ENCODE results near the gene NDUFS8.

Gene NDUFS8

DNA sequence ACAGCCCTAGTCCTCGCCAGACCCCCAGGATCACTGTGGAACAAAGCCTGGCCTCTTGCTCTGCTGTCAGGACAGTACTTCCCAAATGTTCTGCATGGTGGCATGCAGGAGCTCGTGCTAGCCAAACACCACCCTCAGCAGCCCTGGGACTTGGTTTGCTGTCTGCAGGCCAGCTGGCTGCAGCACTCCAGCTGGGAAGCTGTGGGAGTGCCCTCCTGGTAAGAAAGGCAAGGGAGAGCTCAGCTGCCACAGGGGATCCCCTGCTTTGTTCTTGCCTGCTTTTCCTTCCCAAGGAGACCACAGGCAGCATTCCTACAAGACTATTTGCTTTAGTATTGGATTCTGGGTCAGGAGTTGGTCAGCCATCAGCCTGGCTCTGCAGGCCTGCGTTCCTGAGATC, 36.3 kb downstream of the NDUFS8 start:
- no peaks in the 10 kb centered on the region for H3K36me3 ChIP-seq (ENCODE audit: insufficient read depth)
- no peak overlapping the region for H3K4me3 ChIP-seq (IDR thresholded peaks at IDR 0.05; ENCODE audit: insufficient read depth, low read depth, low read length)
- TF ChIP-seq, protein P1, sequence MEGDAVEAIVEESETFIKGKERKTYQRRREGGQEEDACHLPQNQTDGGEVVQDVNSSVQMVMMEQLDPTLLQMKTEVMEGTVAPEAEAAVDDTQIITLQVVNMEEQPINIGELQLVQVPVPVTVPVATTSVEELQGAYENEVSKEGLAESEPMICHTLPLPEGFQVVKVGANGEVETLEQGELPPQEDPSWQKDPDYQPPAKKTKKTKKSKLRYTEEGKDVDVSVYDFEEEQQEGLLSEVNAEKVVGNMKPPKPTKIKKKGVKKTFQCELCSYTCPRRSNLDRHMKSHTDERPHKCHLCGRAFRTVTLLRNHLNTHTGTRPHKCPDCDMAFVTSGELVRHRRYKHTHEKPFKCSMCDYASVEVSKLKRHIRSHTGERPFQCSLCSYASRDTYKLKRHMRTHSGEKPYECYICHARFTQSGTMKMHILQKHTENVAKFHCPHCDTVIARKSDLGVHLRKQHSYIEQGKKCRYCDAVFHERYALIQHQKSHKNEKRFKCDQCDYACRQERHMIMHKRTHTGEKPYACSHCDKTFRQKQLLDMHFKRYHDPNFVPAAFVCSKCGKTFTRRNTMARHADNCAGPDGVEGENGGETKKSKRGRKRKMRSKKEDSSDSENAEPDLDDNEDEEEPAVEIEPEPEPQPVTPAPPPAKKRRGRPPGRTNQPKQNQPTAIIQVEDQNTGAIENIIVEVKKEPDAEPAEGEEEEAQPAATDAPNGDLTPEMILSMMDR (conservative IDR thresholded peaks at IDR 0.05; ENCODE audit: low read depth, low read length) = no peak
- H3K27me3 ChIP-seq (ENCODE audit: insufficient read depth, low read depth) = no peaks in the 10 kb centered on the region
- H3K9ac ChIP-seq = no peak overlapping the region
- no peaks in the 10 kb centered on the region for H4K20me1 ChIP-seq (ENCODE audit: insufficient read depth)
- no peak overlapping the region for H3K4me2 ChIP-seq
- H2AFZ ChIP-seq (ENCODE audit: low read depth) = no peak overlapping the region
- no peaks in the 10 kb centered on the region for H3K4me1 ChIP-seq (ENCODE audit: low read depth, poor library complexity, severe bottlenecking)
- H3K79me2 ChIP-seq (ENCODE audit: insufficient read depth, low read depth) = no peaks in the 10 kb centered on the region
- H3K27ac ChIP-seq = no peak overlapping the region

DNA sequence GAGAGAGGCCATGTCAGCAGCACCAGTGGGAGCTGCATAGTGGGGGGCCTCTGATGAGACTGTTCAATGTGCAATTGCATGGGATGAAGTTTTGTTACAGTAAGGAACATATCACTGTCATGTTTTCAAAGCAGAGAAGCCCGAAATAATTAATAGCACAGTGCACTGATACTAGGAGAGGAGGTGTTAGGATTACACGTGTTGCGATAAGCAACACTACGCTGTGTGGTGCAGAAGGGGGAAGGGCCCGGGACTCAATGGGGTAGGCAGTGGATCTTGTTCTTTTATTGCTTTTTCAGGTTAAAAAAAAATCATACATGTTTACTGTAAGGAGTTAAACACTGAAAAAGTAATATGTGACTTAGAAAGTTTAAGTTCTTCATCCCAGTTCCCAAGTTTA, 37.5 kb downstream of the NDUFS8 start:
- no peak overlapping the region for H3K9ac ChIP-seq
- no peaks in the 10 kb centered on the region for H3K27me3 ChIP-seq (ENCODE audit: insufficient read depth, low read depth)
- H3K36me3 ChIP-seq (ENCODE audit: insufficient read depth) = no peaks in the 10 kb centered on the region
- H3K4me2 ChIP-seq = no peak overlapping the region
- H3K4me3 ChIP-seq (IDR thresholded peaks at IDR 0.05; ENCODE audit: insufficient read depth, low read depth, low read length) = no peak overlapping the region
- no peaks in the 10 kb centered on the region for H3K79me2 ChIP-seq (ENCODE audit: insufficient read depth, low read depth)
- H4K20me1 ChIP-seq (ENCODE audit: insufficient read depth) = no peaks in the 10 kb centered on the region
- H2AFZ ChIP-seq (ENCODE audit: low read depth) = no peak overlapping the region
- H3K27ac ChIP-seq = no peak overlapping the region
- no peaks in the 10 kb centered on the region for H3K4me1 ChIP-seq (ENCODE audit: low read depth, poor library complexity, severe bottlenecking)
- TF ChIP-seq, protein P1 (conservative IDR thresholded peaks at IDR 0.05; ENCODE audit: low read depth, low read length) = no peak

DNA sequence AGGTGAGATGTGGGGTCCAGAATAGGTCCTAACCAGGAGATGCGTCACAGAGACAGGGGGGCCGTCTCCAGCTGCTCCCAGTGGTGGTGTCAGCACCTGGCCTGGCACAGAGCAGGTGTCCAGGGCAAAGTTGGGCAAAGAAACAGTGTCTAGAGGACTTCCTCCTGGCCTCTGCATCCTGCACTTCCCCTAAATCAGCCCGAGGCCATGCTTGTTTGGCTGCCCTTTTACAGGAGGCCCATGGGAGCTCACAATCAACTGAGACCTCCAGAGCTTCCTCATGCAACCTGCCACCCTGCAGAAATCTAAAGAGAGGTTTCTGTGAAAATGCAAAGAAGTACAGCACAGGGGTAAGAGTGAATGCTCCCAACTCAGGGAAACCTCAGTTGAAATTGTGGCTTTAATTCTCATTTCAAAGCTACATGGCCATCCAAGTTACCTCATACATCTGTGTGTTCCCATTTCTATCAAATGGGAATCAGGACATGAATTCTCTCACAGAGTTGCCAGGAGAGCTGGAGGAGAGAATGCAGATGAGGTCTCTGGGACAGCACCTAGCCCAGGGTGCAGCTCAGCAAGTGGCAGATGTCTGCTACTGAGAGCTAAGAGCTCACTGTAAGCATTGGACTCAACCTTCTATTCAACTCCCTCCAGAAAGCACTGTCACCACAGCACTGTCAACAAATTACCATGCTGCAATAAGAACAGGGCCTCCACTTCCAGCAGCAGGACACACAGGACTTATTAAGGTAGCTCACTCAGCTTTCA, 41.0 kb downstream of the NDUFS8 start:
- no peaks in the 10 kb centered on the region for H3K4me1 ChIP-seq (ENCODE audit: low read depth, poor library complexity, severe bottlenecking)
- no peaks in the 10 kb centered on the region for H3K79me2 ChIP-seq (ENCODE audit: insufficient read depth, low read depth)
- H3K4me2 ChIP-seq = no peak overlapping the region
- H2AFZ ChIP-seq (ENCODE audit: low read depth) = no peak overlapping the region
- H3K4me3 ChIP-seq (IDR thresholded peaks at IDR 0.05; ENCODE audit: insufficient read depth, low read depth, low read length) = no peak overlapping the region
- no peaks in the 10 kb centered on the region for H4K20me1 ChIP-seq (ENCODE audit: insufficient read depth)
- no peak overlapping the region for H3K9ac ChIP-seq
- H3K36me3 ChIP-seq (ENCODE audit: insufficient read depth) = no peaks in the 10 kb centered on the region
- no peak overlapping the region for H3K27ac ChIP-seq
- H3K27me3 ChIP-seq (ENCODE audit: insufficient read depth, low read depth) = no peaks in the 10 kb centered on the region
- TF ChIP-seq, protein P1 (conservative IDR thresholded peaks at IDR 0.05; ENCODE audit: low read depth, low read length) = no peak

DNA sequence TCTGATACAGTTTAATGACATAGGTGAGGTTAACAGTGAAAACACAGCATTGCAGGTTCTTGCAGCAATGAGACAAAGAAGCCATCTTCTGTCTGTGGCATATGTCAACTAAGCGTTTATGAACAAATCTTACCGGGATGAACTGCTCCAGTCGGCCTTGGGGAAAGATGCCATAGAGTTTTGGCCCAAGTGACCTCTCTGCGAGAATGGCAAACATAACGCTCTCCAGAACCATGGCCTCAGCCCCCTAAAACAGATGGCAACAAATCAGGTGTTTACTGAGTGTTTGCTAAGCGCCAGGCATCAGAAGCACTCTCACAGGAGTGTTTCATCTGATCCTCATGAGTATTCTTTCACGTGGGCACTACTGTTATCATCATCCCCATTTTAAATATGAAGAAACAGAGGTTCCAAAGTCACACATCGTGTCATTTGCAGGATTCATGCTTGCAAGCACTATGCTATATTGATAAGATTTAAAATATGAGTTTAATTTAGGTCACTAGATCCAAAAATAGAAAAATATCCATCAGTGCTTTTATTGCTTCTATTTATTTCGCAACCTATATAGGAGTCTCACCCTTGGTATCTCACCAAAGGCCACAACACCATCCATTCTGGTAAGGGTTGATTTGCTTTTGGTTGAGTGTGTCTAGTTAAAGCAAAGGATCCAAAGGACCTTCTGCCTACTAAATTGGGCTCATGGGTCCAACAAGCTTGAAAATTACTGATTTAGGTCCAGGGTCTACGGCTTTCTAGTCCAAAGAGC, 44.3 kb downstream of the NDUFS8 start:
- H3K9ac ChIP-seq = no peak overlapping the region
- H3K79me2 ChIP-seq (ENCODE audit: insufficient read depth, low read depth) = no peaks in the 10 kb centered on the region
- no peak overlapping the region for H3K4me2 ChIP-seq
- H3K4me3 ChIP-seq (IDR thresholded peaks at IDR 0.05; ENCODE audit: insufficient read depth, low read depth, low read length) = no peak overlapping the region
- H3K4me1 ChIP-seq (ENCODE audit: low read depth, poor library complexity, severe bottlenecking) = no peaks in the 10 kb centered on the region
- H2AFZ ChIP-seq (ENCODE audit: low read depth) = no peak overlapping the region
- H4K20me1 ChIP-seq (ENCODE audit: insufficient read depth) = no peaks in the 10 kb centered on the region
- no peaks in the 10 kb centered on the region for H3K27me3 ChIP-seq (ENCODE audit: insufficient read depth, low read depth)
- TF ChIP-seq, protein P1 (conservative IDR thresholded peaks at IDR 0.05; ENCODE audit: low read depth, low read length) = no peak
- H3K27ac ChIP-seq = no peak overlapping the region
- H3K36me3 ChIP-seq (ENCODE audit: insufficient read depth) = no peaks in the 10 kb centered on the region

All from KMS-11 (cell line).